Thyroid gland (tissue), 4 donors: ENCODE data around the gene UBD. TPM values are rescaled to one million over a fixed set of nuclear protein-coding genes. Genes with fewer than 3 reads are reported as not detected.

ENCODE experiments used
- DNase-seq, 2 donors: peaks; one replicate each; pipeline ENCODE4 v3.0.0-alpha.2; 2019
- H3K27ac ChIP-seq, 3 donors: fragments of 200-600 bp; sonication (generic); 1 replicate in 2 of 3; 2 replicates in 1 of 3; pipeline ENCODE4 v1.5.1; 2016 to 2019; ENCODE audit warnings: mild to moderate bottlenecking in 1 of 3, moderate library complexity in 1 of 3
- H3K27me3 ChIP-seq: fragments of 200-600 bp; sonication (generic); one replicate; pipeline ENCODE4 v1.5.1; 2019
- H3K36me3 ChIP-seq, 2 donors: fragments of 200-600 bp; sonication (generic); one replicate each; pipeline ENCODE4 v1.5.1; 2016 to 2019
- H3K4me1 ChIP-seq, 2 donors: fragments of 200-600 bp; sonication (generic); one replicate each; pipeline ENCODE4 v1.5.1; 2017 to 2019
- H3K4me3 ChIP-seq, 3 donors: fragments of 200-600 bp; sonication (generic); replicated peaks in 1 of 3; 1 replicate in 2 of 3; 2 replicates in 1 of 3; pipeline ENCODE4 v1.5.1; 2016; ENCODE audit warnings: mild to moderate bottlenecking in 1 of 3
- H3K9me3 ChIP-seq: fragments of 200-600 bp; sonication (generic); one replicate; pipeline ENCODE4 v1.5.1; 2017
- POLR2A ChIP-seq, 2 donors: fragments of 450-650 bp; IDR thresholded peaks; one replicate each; pipeline ENCODE4 v1.6.1; 2017; ENCODE audit warnings: antibody characterized with exemption in 2 of 2, mild to moderate bottlenecking in 2 of 2, moderate library complexity in 1 of 2
- WGBS, 2 donors: methylation state at CpG; one replicate each; pipeline ENCODE4 v1.1.5; 2017; 5-methylcytosine and 5-hydroxymethylcytosine counted together
- intact Hi-C: fragments of 100-400 bp; cut with DNase I; formaldehyde crosslinking; loops from one replicate; pipeline ENCODE4 v1.15.1; 2023
- total RNA-seq, 4 donors: library from RNA; depleted of rRNA; stranded (reverse); fragments of >200 nt; gene quantifications; one replicate each; pipeline ENCODE4 v1.2.3, GENCODE V29; 2016
- TF ChIP-seq, protein P1 (sequence below), 6 experiments: fragments of 200-600 bp in 3 of 6; fragments of 450-650 bp in 3 of 6; sonication (generic) in 3 of 6; IDR thresholded peaks; one replicate each; pipeline ENCODE4 v1.5.1; 2016 to 2019; ENCODE audit warnings: antibody characterized with exemption in 6 of 6, mild to moderate bottlenecking in 2 of 6, inconsistent platforms in 1 of 6, moderate library complexity in 1 of 6

UBD gene
- total RNA-seq, 4 donors from 2014 or later = 0.93 to 1.5 TPM; not detected in 2

- TF ChIP-seq, protein P1, sequence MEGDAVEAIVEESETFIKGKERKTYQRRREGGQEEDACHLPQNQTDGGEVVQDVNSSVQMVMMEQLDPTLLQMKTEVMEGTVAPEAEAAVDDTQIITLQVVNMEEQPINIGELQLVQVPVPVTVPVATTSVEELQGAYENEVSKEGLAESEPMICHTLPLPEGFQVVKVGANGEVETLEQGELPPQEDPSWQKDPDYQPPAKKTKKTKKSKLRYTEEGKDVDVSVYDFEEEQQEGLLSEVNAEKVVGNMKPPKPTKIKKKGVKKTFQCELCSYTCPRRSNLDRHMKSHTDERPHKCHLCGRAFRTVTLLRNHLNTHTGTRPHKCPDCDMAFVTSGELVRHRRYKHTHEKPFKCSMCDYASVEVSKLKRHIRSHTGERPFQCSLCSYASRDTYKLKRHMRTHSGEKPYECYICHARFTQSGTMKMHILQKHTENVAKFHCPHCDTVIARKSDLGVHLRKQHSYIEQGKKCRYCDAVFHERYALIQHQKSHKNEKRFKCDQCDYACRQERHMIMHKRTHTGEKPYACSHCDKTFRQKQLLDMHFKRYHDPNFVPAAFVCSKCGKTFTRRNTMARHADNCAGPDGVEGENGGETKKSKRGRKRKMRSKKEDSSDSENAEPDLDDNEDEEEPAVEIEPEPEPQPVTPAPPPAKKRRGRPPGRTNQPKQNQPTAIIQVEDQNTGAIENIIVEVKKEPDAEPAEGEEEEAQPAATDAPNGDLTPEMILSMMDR (IDR thresholded peaks at IDR 0.05) = no peak
- TF ChIP-seq POLR2A (IDR thresholded peaks at IDR 0.05) = no peak
- intact Hi-C loops = no loop called here
- no peaks in the 10 kb centered on the region for H3K4me1 ChIP-seq
- 46 to 50% methylated on average over 4 of the region's 4 CpGs for WGBS, 2 donors
- no peak overlapping the region for H3K27ac ChIP-seq
- H3K27me3 ChIP-seq = no peaks in the 10 kb centered on the region
- H3K4me3 ChIP-seq = no peak overlapping the region
- H3K9me3 ChIP-seq = no peaks in the 10 kb centered on the region
- H3K36me3 ChIP-seq = no peaks in the 10 kb centered on the region
- DNase-seq = no peak
Observed at GRCh38 chr6:29510202-29510601, 49.3 kb downstream of the UBD start.

- H3K36me3 ChIP-seq = no peaks in the 10 kb centered on the region
- no peaks in the 10 kb centered on the region for H3K4me1 ChIP-seq
- H3K9me3 ChIP-seq = no peaks in the 10 kb centered on the region
- no peak overlapping the region for H3K4me3 ChIP-seq
- no peak overlapping the region for H3K27ac ChIP-seq
- DNase-seq = no peak
- WGBS, 2 donors = 80 to 84% methylated on average over 9 of the region's 9 CpGs
- H3K27me3 ChIP-seq = no peaks in the 10 kb centered on the region
- intact Hi-C loops = no loop called here
- TF ChIP-seq, protein P1 (IDR thresholded peaks at IDR 0.05) = no peak
- no peak for TF ChIP-seq POLR2A (IDR thresholded peaks at IDR 0.05)
Observed at GRCh38 chr6:29509711-29510110, 49.8 kb downstream of the UBD start.

- intact Hi-C loops = no loop called here
- TF ChIP-seq, protein P1 (IDR thresholded peaks at IDR 0.05) = no peak
- no peak for TF ChIP-seq POLR2A (IDR thresholded peaks at IDR 0.05)
- WGBS, 2 donors = 77 to 80% methylated on average over 6 of the region's 6 CpGs
- Histone ChIP-seq H3K27me3 (no peaks in the 10 kb centered on the region), H3K9me3 (no peaks in the 10 kb centered on the region), H3K36me3 (no peaks in the 10 kb centered on the region), H3K4me3 (no peak overlapping the region), H3K27ac (no peak overlapping the region), H3K4me1 (no peaks in the 10 kb centered on the region)
- no peak for DNase-seq
Observed at GRCh38 chr6:29509239-29509638, 50.3 kb downstream of the UBD start.

DNA sequence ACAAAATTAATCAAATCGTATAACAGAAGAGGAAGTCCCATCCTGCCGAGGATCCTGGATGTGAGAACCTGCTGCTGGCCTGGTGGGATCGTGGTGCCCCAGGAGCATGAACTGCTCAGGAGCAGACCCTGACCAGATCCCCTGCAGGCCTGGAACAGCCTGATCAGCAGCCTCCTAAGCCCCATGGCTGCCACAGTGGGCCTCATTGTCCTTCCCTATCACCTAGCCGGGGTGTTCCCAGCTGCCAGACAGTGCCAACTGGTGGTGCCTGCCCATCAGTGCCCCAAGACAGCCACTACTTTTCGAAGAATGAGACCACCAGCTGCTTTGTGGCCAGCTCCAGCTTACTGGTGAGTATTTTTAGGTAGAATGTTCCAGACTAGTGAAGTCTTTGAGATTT, 52.2 kb downstream of the UBD start:
- Histone ChIP-seq H3K27me3 (no peaks in the 10 kb centered on the region), H3K4me3 (no peak overlapping the region), H3K4me1 (no peaks in the 10 kb centered on the region), H3K27ac (no peak overlapping the region), H3K36me3 (no peaks in the 10 kb centered on the region), H3K9me3 (no peaks in the 10 kb centered on the region)
- TF ChIP-seq POLR2A (IDR thresholded peaks at IDR 0.05) = no peak
- TF ChIP-seq, protein P1 (IDR thresholded peaks at IDR 0.05) = no peak
- DNase-seq = no peak
- intact Hi-C loops = no loop called here
- WGBS, 2 donors = 83 to 93% methylated on average over 5 of the region's 5 CpGs

GRCh38 chr6:29506446-29507067, 53.0 kb downstream of the UBD start:
- Histone ChIP-seq H3K4me1 (no peaks in the 10 kb centered on the region), H3K9me3 (no peaks in the 10 kb centered on the region), H3K27ac (no peak overlapping the region), H3K36me3 (no peaks in the 10 kb centered on the region), H3K4me3 (no peak overlapping the region), H3K27me3 (no peaks in the 10 kb centered on the region)
- WGBS, 2 donors = 83% methylated on average over 10 to 11 of the region's 11 CpGs
- intact Hi-C loops = no loop called here
- TF ChIP-seq POLR2A (IDR thresholded peaks at IDR 0.05) = no peak
- TF ChIP-seq, protein P1 (IDR thresholded peaks at IDR 0.05) = no peak
- DNase-seq = no peak
